GM12874 (cell line): Measurements from ENCODE around the gene TCIRG1.

Experiments
- TF ChIP-seq, protein P1 (sequence below): IDR thresholded peaks from 2 replicates; pipeline ENCODE4 v1.5.1; 2011; ENCODE audit warnings: low read depth, mild to moderate bottlenecking, control low read depth, low read length, moderate library complexity; ENCODE audit not compliant: insufficient read depth

Gene TCIRG1

DNA sequence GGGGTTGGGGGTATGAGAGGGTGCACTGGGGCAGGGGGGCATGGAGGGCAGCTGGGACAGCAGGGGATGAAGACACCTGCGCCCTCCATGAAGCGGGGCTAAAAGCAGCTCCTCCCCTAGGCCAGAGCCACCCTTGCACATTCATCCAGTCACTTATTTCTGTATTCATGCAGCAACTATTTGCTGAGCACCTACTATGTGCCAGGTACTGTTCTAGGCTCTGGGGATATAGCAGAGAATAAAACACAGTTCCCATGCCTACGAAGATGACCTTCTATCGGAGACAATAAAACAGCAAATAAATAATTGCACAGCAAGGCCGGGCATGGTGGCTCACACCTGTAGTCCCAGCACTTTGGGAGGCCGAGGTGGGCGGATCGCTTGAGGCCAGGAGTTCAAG lies 23.4 kb upstream of the TCIRG1 start:
- TF ChIP-seq, protein P1, sequence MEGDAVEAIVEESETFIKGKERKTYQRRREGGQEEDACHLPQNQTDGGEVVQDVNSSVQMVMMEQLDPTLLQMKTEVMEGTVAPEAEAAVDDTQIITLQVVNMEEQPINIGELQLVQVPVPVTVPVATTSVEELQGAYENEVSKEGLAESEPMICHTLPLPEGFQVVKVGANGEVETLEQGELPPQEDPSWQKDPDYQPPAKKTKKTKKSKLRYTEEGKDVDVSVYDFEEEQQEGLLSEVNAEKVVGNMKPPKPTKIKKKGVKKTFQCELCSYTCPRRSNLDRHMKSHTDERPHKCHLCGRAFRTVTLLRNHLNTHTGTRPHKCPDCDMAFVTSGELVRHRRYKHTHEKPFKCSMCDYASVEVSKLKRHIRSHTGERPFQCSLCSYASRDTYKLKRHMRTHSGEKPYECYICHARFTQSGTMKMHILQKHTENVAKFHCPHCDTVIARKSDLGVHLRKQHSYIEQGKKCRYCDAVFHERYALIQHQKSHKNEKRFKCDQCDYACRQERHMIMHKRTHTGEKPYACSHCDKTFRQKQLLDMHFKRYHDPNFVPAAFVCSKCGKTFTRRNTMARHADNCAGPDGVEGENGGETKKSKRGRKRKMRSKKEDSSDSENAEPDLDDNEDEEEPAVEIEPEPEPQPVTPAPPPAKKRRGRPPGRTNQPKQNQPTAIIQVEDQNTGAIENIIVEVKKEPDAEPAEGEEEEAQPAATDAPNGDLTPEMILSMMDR = no peak

DNA sequence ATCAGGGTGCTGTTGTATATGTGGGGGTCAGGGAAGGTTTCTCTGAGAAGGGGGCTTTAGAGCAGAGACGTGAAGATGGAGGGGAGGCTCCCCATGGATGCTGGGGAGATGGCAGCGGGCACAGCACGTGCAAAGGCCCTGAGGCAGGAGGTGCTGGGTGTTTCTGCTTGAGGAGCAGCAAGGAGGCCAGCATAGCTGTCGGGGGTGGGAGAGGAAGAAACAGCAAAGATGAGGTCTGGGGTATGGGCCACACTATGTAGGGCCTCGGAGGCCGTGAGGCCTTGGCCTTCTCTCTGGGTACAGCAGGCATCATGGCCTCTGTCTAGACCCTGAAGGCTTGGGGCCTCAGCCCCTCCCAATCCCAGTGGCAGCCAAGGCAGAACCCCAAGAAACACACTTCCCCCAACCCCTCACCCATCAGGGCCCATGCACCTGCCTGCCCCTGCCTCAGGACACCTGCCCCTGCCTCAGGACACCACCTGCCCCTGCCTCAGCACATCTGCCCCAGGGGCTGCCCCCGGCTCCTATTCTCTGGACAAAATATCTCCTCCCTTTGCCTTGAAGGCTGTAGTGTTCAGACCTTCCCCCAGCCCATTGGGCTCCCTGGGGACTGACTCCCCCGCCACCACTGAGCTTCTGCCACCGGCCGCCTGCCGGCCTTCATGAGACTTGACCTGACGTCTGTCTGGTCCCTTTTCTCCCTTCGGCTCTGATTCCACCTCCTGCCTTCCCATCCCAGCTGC lies 22.5 kb upstream of the TCIRG1 start:
- TF ChIP-seq, protein P1 = no peak

DNA sequence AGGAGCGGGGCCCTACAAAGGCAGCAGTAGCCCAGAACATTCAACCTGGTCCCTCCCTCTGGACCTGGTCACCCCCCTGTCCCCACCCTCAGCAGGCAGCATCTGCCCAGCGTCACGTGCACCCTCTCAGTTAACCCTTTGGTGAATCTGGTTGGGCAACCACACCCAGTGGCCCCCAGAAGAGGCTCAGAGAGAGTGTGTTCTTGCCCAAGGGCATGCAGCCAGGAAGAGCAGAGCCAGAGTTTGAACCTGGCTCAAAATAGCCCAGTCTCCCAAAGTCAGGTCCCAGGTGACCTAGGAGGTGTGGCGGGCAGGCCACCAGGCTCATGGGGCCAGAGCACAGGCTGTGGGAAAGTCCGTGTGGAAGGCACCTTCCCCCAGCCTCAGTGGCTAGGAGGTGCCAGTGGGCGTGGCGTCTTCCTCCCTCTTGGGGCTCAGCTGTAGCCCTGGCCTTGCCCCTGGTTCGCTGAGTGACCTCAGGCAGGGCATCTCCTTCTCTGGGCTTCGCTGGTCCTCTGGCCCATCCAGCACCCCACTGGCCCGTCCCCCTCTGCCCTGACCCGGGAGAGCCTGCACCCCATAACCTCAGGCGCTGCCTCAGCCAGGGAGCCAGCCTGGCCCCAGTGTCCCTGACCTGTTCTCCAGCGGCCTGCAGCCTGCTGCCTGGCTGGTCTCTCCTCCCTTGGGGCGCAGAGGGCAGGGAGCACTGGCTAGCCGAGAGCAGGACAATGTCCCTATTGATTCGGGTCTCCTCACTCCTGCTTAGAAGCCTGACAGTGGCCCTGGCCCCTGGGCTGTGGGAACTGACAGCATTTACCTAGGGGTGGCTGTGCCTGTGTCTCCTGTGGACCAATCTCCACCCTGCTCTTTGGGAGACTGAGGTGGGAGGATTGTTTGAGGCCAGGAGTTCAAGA lies 21.7 kb upstream of the TCIRG1 start:
- TF ChIP-seq, protein P1 = no peak

DNA sequence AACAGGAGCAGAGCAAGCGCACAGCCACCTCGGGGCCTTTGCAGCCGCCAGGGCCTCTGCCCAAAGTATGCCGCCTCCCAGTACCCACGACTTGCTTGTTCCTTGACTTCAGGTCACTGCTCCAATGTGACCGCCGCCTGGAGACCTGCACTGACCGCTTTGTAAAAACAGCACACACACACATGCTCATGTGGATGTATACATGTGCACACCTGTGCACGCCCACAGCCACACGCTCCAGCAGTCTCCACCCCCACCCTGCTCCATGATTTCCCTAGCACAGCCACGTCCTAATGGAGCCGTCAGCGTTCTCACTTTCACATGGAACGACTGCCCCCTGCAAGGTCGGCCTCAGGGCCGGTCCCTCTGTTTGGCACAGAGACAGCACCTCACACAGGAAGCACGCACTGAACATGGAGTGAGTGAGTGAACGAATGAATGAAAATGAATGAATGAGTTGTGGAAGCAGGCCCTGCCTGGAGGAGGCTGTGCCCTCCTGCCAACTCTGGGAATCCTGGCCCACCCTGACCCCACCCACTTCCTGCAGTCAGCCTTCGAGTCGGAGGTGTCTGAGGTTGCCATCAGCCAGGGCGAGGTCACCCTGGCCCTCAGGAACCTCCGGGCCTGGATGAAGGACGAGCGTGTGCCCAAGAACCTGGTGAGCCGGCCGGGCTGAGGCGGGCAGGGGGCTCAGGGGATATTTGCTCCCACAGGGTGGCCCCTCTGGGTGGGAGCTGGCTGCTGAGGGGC lies 20.7 kb upstream of the TCIRG1 start:
- TF ChIP-seq, protein P1 = no peak

DNA sequence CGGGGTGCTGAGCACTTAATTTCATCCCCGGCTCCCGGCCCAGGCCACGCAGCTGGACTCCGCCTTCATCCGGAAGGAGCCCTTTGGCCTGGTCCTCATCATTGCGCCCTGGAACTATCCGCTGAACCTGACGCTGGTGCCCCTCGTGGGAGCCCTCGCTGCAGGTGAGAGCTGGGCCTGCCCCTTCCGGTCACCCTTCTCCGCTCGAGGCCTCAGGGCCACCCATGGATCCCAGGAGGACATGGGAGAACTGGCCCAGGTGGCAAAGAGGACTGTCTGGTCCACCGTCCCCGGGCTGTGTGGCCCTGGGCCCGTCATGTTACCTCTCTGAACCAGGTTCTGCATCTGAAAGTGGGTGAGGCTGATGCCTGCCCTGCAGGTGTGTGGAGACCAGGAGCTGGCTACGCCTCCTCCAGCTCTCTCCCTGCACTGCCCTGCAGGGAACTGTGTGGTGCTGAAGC lies 20.1 kb upstream of the TCIRG1 start:
- TF ChIP-seq, protein P1 = no peak

DNA sequence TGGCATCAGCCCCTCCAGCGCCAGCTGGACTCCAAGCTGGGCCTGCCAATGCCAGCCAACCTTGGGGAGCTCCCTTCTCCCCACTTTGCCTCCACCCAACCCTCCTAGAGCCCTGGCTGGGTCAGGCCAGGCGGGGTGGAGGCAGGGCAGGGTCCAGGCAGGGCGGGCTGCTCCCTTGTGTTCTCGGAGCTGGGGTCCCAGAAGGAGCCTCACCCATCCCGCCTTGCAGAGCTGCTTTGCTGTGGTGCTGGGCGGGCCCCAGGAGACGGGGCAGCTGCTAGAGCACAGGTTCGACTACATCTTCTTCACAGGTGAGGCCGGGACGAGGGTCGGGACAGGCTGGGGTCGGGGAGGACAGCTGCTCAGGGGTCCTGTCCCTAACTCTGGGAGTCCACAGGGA lies 19.3 kb upstream of the TCIRG1 start:
- TF ChIP-seq, protein P1 = no peak

DNA sequence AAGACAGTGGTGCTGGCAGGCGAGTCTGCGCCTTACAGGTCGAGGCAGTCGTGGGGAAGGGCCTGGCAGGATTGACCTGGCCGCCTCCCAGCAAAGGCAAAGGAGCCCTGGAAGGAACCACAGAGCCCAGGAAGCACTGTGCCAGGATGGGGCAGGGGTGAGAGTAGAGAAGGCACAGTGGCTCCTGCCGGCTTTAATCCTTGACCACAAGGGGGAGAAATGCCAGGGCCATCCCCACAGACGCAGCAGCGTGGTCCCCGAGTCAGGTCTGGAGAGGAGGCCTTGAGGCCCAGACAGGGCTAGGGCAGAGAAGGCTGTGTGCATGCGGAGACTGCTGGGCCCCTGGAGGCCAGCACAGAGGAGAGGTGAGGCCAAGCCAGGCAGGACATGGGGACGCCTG lies 18.2 kb upstream of the TCIRG1 start:
- TF ChIP-seq, protein P1 = no peak
